ENCODE measurements around the gene EMC6. TPM values are rescaled to one million over a fixed set of nuclear protein-coding genes. Genes with fewer than 3 reads are reported as not detected.

The EMC6 gene
- total and polyA plus RNA-seq, 2 of the 13 experiments (the other 11 are each of a cell fraction or from before 2014, with no cell fraction given): 45.1 to 47.7 TPM

- TF ChIP-seq ZSCAN31 (CRISPR knock-in tag; IDR thresholded peaks at IDR 0.05; ENCODE audit: low read depth): 0 out of 2 replicates have a peak, but pooled peaks have one; percentile 7
- TF ChIP-seq ZNF317 (CRISPR knock-in tag; IDR thresholded peaks at IDR 0.05): no peak
- TF ChIP-seq MTF1 (CRISPR knock-in tag; IDR thresholded peaks at IDR 0.05): 0 out of 2 replicates have a peak, but pooled peaks have one; percentile 29
- TF ChIP-seq ZFP36L1 (CRISPR knock-in tag; IDR thresholded peaks at IDR 0.05): no peak
- TF ChIP-seq HIVEP1 (CRISPR knock-in tag; IDR thresholded peaks at IDR 0.05): no peak
- TF ChIP-seq CCDC6 (CRISPR knock-in tag; IDR thresholded peaks at IDR 0.05): no peak; the same call in 1 of the 2 replicates
- no peak for TF ChIP-seq DR1 (CRISPR knock-in tag; IDR thresholded peaks at IDR 0.05)
- 0 out of 2 replicates have a peak, but pooled peaks have one; percentile 58 for TF ChIP-seq ZNF232 (CRISPR knock-in tag; IDR thresholded peaks at IDR 0.05; ENCODE audit: borderline replicate concordance)
- TF ChIP-seq SP5 (CRISPR knock-in tag; IDR thresholded peaks at IDR 0.05; ENCODE audit: borderline replicate concordance, low read depth): no peak
- no peak for TF ChIP-seq TRAFD1 (CRISPR knock-in tag; IDR thresholded peaks at IDR 0.05; ENCODE audit: borderline replicate concordance)
- no peak for TF ChIP-seq ZNF326 (CRISPR knock-in tag; IDR thresholded peaks at IDR 0.05; ENCODE audit: borderline replicate concordance)
- no peak for TF ChIP-seq NCOA1 (CRISPR knock-in tag; IDR thresholded peaks at IDR 0.05)
- no peak for TF ChIP-seq E2F2 (CRISPR knock-in tag; IDR thresholded peaks at IDR 0.05; ENCODE audit: borderline replicate concordance)
- no peak for TF ChIP-seq ZNF337 (CRISPR knock-in tag; IDR thresholded peaks at IDR 0.05; ENCODE audit: borderline replicate concordance, low read depth)
- no peak for TF ChIP-seq ARNT (IDR thresholded peaks at IDR 0.05)
- TF ChIP-seq MLXIP (CRISPR knock-in tag; IDR thresholded peaks at IDR 0.05; ENCODE audit: borderline replicate concordance): no peak
- no peak for TF ChIP-seq PLRG1 (conservative IDR thresholded peaks at IDR 0.05)
- no peak for TF ChIP-seq ZIK1 (CRISPR knock-in tag; IDR thresholded peaks at IDR 0.05; ENCODE audit: borderline replicate concordance, low read depth)
- no peak for TF ChIP-seq LCORL (IDR thresholded peaks at IDR 0.05)
- TF ChIP-seq LCORL (CRISPR knock-in tag; IDR thresholded peaks at IDR 0.05): no peak
- TF ChIP-seq ZNF30 (CRISPR knock-in tag; IDR thresholded peaks at IDR 0.05): no peak
- TF ChIP-seq ZNF607 (CRISPR knock-in tag; IDR thresholded peaks at IDR 0.05; ENCODE audit: borderline replicate concordance): no peak
- no peak for TF ChIP-seq ZNF138 (CRISPR knock-in tag; IDR thresholded peaks at IDR 0.05; ENCODE audit: low read depth)
These were observed 31.7 kb upstream of the EMC6 start (continued) for GRCh38 chr17:3636908-3637373.

Measured in HepG2 (cell line).